ENCODE data around the gene LCP1.

GRCh38 chr13:46179969-46180763 is 1.8 kb downstream of the LCP1 start:
- no peak for TF ChIP-seq CTCF (IDR thresholded peaks at IDR 0.05)
- TF ChIP-seq REST (IDR thresholded peaks at IDR 0.05; ENCODE audit: insufficient read depth in 1 of 2, low read depth in 2 of 2, low read length in 1 of 2) = no peak

All from Panc1 (cell line).